Measurements from ENCODE around the gene TRIP4.

DNA sequence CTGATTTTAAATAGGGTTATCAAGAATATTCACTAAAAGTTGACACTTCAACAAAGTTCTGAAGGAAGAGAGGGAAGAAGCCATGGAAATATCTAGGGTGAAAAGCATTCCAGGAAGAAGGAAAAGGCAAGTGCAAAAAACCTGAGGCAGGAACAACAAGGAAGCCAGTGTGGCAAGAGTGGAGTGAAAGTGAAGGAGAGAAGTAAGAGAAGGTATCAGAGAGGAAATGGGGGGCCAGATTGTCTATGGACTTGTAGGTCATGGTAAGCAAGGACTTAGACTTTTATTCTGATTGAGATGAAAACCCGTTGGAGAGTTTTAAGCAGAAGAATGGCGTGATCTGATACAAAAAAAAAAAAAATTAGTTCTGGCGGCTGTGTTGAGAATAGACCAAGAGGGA, 54.2 kb downstream of the TRIP4 start:
- TF ChIP-seq EP300 (IDR thresholded peaks at IDR 0.05) (no peak), RNF2 (IDR thresholded peaks at IDR 0.05; ENCODE audit: borderline replicate concordance, low read depth) (no peak), ZFP36 (IDR thresholded peaks at IDR 0.05; ENCODE audit: borderline replicate concordance, partially characterized antibody) (no peak), JUN (IDR thresholded peaks at IDR 0.05) (no peak), RAD21 (conservative IDR thresholded peaks at IDR 0.05 in 1 of 2, IDR thresholded peaks at IDR 0.05 in 1 of 2) (no peak), PHF8 (IDR thresholded peaks at IDR 0.05; ENCODE audit: borderline replicate concordance, low read depth) (no peak), POLR2A (IDR thresholded peaks at IDR 0.05; ENCODE audit: low read length) (no peak)
- TF ChIP-seq, protein P1, sequence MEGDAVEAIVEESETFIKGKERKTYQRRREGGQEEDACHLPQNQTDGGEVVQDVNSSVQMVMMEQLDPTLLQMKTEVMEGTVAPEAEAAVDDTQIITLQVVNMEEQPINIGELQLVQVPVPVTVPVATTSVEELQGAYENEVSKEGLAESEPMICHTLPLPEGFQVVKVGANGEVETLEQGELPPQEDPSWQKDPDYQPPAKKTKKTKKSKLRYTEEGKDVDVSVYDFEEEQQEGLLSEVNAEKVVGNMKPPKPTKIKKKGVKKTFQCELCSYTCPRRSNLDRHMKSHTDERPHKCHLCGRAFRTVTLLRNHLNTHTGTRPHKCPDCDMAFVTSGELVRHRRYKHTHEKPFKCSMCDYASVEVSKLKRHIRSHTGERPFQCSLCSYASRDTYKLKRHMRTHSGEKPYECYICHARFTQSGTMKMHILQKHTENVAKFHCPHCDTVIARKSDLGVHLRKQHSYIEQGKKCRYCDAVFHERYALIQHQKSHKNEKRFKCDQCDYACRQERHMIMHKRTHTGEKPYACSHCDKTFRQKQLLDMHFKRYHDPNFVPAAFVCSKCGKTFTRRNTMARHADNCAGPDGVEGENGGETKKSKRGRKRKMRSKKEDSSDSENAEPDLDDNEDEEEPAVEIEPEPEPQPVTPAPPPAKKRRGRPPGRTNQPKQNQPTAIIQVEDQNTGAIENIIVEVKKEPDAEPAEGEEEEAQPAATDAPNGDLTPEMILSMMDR (IDR thresholded peaks at IDR 0.05), result no peak
- TF ChIP-seq, protein P2, sequence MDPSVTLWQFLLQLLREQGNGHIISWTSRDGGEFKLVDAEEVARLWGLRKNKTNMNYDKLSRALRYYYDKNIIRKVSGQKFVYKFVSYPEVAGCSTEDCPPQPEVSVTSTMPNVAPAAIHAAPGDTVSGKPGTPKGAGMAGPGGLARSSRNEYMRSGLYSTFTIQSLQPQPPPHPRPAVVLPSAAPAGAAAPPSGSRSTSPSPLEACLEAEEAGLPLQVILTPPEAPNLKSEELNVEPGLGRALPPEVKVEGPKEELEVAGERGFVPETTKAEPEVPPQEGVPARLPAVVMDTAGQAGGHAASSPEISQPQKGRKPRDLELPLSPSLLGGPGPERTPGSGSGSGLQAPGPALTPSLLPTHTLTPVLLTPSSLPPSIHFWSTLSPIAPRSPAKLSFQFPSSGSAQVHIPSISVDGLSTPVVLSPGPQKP (IDR thresholded peaks at IDR 0.05; ENCODE audit: low read depth, low read length), result no peak
